Breast epithelium (tissue), 4 donors: ENCODE data around the gene PMEL. TPM values are rescaled to one million over a fixed set of nuclear protein-coding genes. Genes with fewer than 3 reads are reported as not detected.
A peak's percentile ranks its signal among the peaks of the same experiment; 100 is the strongest.

ENCODE experiments used
- DNase-seq, 2 donors: peaks; one replicate each; pipeline ENCODE4 v3.0.0-alpha.2; 2019; ENCODE audit warnings: low spot score in 2 of 2
- H3K27ac ChIP-seq, 2 donors: fragments of 200-600 bp; sonication (generic) in 1 of 2; one replicate each; pipeline ENCODE4 v1.5.1; 2016 to 2019; ENCODE audit warnings: mild to moderate bottlenecking in 1 of 2
- H3K27me3 ChIP-seq, 2 donors: fragments of 200-600 bp; sonication (generic) in 1 of 2; one replicate each; pipeline versions ENCODE4 v1.5.1 to v1.6.0; 2017 to 2019; ENCODE audit warnings: control low read depth in 1 of 2, mild to moderate bottlenecking in 1 of 2
- H3K36me3 ChIP-seq: fragments of 200-600 bp; one replicate; pipeline ENCODE4 v1.5.1; 2019
- H3K4me1 ChIP-seq, 2 donors: fragments of 200-600 bp; sonication (generic); one replicate each; pipeline ENCODE4 v1.5.1; 2016 to 2019; ENCODE audit warnings: control low read depth in 1 of 2
- H3K4me3 ChIP-seq, 3 donors: fragments of 200-600 bp; sonication (generic); 1 replicate in 2 of 3; 2 replicates in 1 of 3; pipeline ENCODE4 v1.5.1; 2016 to 2019; ENCODE audit warnings: mild to moderate bottlenecking in 3 of 3, moderate library complexity in 2 of 3
- H3K9me3 ChIP-seq, 2 donors: fragments of 200-600 bp; sonication (generic) in 1 of 2; one replicate each; pipeline ENCODE4 v1.5.1; 2016 to 2019; ENCODE audit warnings: control low read depth in 1 of 2
- CTCF ChIP-seq, 3 donors: fragments of 450-650 bp; IDR thresholded peaks; one replicate each; pipeline ENCODE4 v1.5.1; 2016 to 2017; ENCODE audit warnings: antibody characterized with exemption in 3 of 3, mild to moderate bottlenecking in 3 of 3, moderate library complexity in 3 of 3
- POLR2A ChIP-seq: fragments of 450-650 bp; IDR thresholded peaks from one replicate; pipeline ENCODE4 v1.6.1; 2016; ENCODE audit warnings: antibody characterized with exemption, mild to moderate bottlenecking, moderate library complexity
- POLR2AphosphoS5 ChIP-seq, 3 donors: sonication (generic); formaldehyde crosslinking; IDR thresholded peaks; one replicate each; pipeline ENCODE4 v1.6.1; 2017; ENCODE audit warnings: antibody characterized with exemption in 3 of 3
- intact Hi-C: fragments of 100-400 bp; cut with DNase I; formaldehyde crosslinking; loops from one replicate; pipeline ENCODE4 v1.15.1; 2023; ENCODE audit warnings: low total_unique reads
- total RNA-seq, 3 donors: library from RNA; depleted of rRNA; stranded (reverse); fragments of >200 nt; gene quantifications; one replicate each; pipeline ENCODE4 v1.1.0, GENCODE V29; 2016

PMEL gene
- total RNA-seq, 3 donors from 2014 or later, result 4.7 to 18.7 (median 7.4) TPM

GRCh38 chr12:55909513-55909884, 56.3 kb downstream of the PMEL start:
- H3K27me3 ChIP-seq, result no peaks in the 10 kb centered on the region
- TF ChIP-seq CTCF (IDR thresholded peaks at IDR 0.05) (no peak), POLR2AphosphoS5 (IDR thresholded peaks at IDR 0.05) (no peak), POLR2A (no peak)
- no peaks in the 10 kb centered on the region for H3K9me3 ChIP-seq
- H3K27ac ChIP-seq, result peak overlapping the region; percentile 55 to 57
- H3K4me1 ChIP-seq, result no peaks in the 10 kb centered on the region
- no peaks in the 10 kb centered on the region for H3K36me3 ChIP-seq
- intact Hi-C loops, result no loop called here
- DNase-seq, result no peak
- H3K4me3 ChIP-seq, result peak overlapping the region in 1 of 3 donors; percentile 4

- no peak for TF ChIP-seq CTCF (IDR thresholded peaks at IDR 0.05)
- no peak for TF ChIP-seq POLR2A
- TF ChIP-seq POLR2AphosphoS5 (IDR thresholded peaks at IDR 0.05), result no peak
- Histone ChIP-seq H3K4me3 (peak overlapping the region in 1 of 3 donors; percentile 4), H3K27ac (peak overlapping the region; percentile 55 to 57), H3K27me3 (no peaks in the 10 kb centered on the region), H3K9me3 (no peaks in the 10 kb centered on the region), H3K4me1 (no peaks in the 10 kb centered on the region), H3K36me3 (no peaks in the 10 kb centered on the region)
- intact Hi-C loops, result no loop called here
- no peak for DNase-seq
Observed at GRCh38 chr12:55908726-55909512, 56.9 kb downstream of the PMEL start.

- Histone ChIP-seq H3K27ac (no peak overlapping the region), H3K36me3 (no peaks in the 10 kb centered on the region), H3K4me3 (no peak overlapping the region), H3K9me3 (no peaks in the 10 kb centered on the region), H3K27me3 (no peaks in the 10 kb centered on the region), H3K4me1 (no peaks in the 10 kb centered on the region)
- TF ChIP-seq CTCF (IDR thresholded peaks at IDR 0.05) (no peak), POLR2A (no peak), POLR2AphosphoS5 (IDR thresholded peaks at IDR 0.05) (no peak)
- DNase-seq, result no peak
- intact Hi-C loops, result no loop called here
Observed at GRCh38 chr12:55906056-55906455, 59.8 kb downstream of the PMEL start.

Other genes starting within 250 kb of the PMEL start
- gene BLOC1S1, start 250.0 kb downstream of the PMEL start, total RNA-seq, result 100 to 1,000 TPM; 141 to 238 (median 162) TPM
- gene RDH5, start 245.6 kb downstream of the PMEL start, total RNA-seq, result 10 to 100 TPM; 18.9 to 90.9 (median 21.6) TPM
- 100 to 1,000 TPM; 540 to 910 (median 777) TPM for gene CD63, start 237.0 kb downstream of the PMEL start, total RNA-seq
- 1 to 10 TPM in 1 of 3 donors, under 1 TPM in 2; 0.64 to 1.6 (median 0.88) TPM for gene GDF11, start 222.9 kb downstream of the PMEL start, total RNA-seq
- 10 to 100 TPM; 54.7 to 64.3 (median 55.3) TPM for gene SARNP, start 148.3 kb downstream of the PMEL start, total RNA-seq
- 10 to 100 TPM; 13.1 to 28.5 (median 21.0) TPM for gene ORMDL2, start 148.0 kb downstream of the PMEL start, total RNA-seq
- gene DNAJC14, start 136.5 kb downstream of the PMEL start, total RNA-seq, result 10 to 100 TPM; 31.0 to 46.2 (median 36.1) TPM
- gene MMP19, start 123.1 kb downstream of the PMEL start, total RNA-seq, result 10 to 100 TPM; 21.9 to 50.6 (median 47.9) TPM
- gene PYM1, start 38.1 kb downstream of the PMEL start, total RNA-seq, result 10 to 100 TPM; 25.9 to 38.1 (median 33.0) TPM
- gene DGKA, start 34.9 kb downstream of the PMEL start, total RNA-seq, result 10 to 100 TPM; 25.1 to 50.5 (median 44.2) TPM
- gene CDK2, start 788 bp upstream of the PMEL start, total RNA-seq, result 10 to 100 TPM in 2 of 3 donors, 1 to 10 TPM in 1; 8.2 to 27.2 (median 27.1) TPM
- 10 to 100 TPM; 74.9 to 98.8 (median 75.7) TPM for gene RAB5B, start 8.0 kb upstream of the PMEL start, total RNA-seq
- gene SUOX, start 31.2 kb upstream of the PMEL start, total RNA-seq, result 10 to 100 TPM; 24.6 to 30.2 (median 29.9) TPM
- 1 to 10 TPM; 2.9 to 4.6 (median 4.2) TPM for gene IKZF4, start 55.0 kb upstream of the PMEL start, total RNA-seq
- 1,000 to 10,000 TPM in 1 of 3 donors, 100 to 1,000 TPM in 2; 557 to 1,840 (median 572) TPM for gene RPS26, start 75.9 kb upstream of the PMEL start, total RNA-seq
- gene ERBB3, start 114.1 kb upstream of the PMEL start, total RNA-seq, result 100 to 1,000 TPM in 2 of 3 donors, under 1 TPM in 1; 0.48 to 187 (median 119) TPM
- 100 to 1,000 TPM in 2 of 3 donors, 10 to 100 TPM in 1; 94.4 to 134 (median 116) TPM for gene PA2G4, start 138.5 kb upstream of the PMEL start, total RNA-seq
- gene RPL41, start 150.6 kb upstream of the PMEL start, total RNA-seq, result 1,000 to 10,000 TPM; 3,675 to 5,580 (median 4,429) TPM
- gene ZC3H10, start 152.2 kb upstream of the PMEL start, total RNA-seq, result 1 to 10 TPM; 3.6 to 4.8 (median 4.7) TPM
- gene ESYT1, start 162.2 kb upstream of the PMEL start, total RNA-seq, result 100 to 1,000 TPM; 132 to 243 (median 146) TPM
- gene MYL6B, start 186.5 kb upstream of the PMEL start, total RNA-seq, result 10 to 100 TPM; 29.6 to 52.8 (median 43.2) TPM
- gene MYL6, start 192.3 kb upstream of the PMEL start, total RNA-seq, result 1,000 to 10,000 TPM; 1,725 to 2,481 (median 1,981) TPM
- gene SMARCC2, start 223.4 kb upstream of the PMEL start, total RNA-seq, result 100 to 1,000 TPM; 105 to 114 (median 106) TPM